ENCODE data around the gene ARHGAP29.

Gene ARHGAP29

DNA sequence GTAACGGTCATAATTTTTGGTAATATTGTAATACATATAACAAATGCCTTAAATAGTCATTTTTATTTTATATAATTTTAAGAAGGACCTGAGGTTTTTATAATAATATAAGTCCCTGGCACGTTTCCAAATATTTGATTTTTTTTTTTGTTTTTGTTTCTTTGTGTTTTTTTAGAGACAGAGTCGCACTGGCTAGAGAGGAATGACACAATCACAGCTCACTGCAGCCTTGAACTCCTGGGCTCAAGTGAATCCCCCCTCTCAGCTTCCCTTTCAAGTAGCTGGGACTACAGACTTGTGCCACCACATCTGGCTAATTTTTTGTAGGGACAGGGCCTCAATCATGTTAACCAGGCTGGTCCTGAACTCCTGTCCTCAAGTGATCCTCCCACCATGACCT is 29.7 kb downstream of the ARHGAP29 start:
- TF ChIP-seq, protein P1, sequence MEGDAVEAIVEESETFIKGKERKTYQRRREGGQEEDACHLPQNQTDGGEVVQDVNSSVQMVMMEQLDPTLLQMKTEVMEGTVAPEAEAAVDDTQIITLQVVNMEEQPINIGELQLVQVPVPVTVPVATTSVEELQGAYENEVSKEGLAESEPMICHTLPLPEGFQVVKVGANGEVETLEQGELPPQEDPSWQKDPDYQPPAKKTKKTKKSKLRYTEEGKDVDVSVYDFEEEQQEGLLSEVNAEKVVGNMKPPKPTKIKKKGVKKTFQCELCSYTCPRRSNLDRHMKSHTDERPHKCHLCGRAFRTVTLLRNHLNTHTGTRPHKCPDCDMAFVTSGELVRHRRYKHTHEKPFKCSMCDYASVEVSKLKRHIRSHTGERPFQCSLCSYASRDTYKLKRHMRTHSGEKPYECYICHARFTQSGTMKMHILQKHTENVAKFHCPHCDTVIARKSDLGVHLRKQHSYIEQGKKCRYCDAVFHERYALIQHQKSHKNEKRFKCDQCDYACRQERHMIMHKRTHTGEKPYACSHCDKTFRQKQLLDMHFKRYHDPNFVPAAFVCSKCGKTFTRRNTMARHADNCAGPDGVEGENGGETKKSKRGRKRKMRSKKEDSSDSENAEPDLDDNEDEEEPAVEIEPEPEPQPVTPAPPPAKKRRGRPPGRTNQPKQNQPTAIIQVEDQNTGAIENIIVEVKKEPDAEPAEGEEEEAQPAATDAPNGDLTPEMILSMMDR (IDR thresholded peaks at IDR 0.05; ENCODE audit: insufficient read depth, low read depth, low read length, missing control alignments), result no peak
- H3K4me3 ChIP-seq (ENCODE audit: low read depth, low read length), result no peak overlapping the region
- no peak for DNase-seq (ENCODE audit: low read depth)

DNA sequence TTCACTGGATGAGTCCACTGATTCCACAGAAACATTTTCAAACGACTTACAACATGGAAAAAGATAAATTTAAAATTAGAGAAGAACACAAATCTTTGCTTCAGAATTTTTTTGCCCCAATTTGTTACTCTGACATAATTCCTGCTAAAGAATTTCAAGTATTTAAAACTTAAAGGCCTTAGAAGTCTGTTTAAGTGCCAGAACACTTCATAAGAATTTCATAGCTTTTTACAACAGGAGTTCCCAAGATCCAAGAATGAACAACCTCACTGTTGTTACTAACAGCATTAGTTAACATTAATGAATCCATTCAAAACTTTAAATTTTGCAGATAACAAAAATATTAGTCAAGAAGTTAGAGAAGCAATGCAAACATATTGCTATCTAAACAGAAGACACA is 31.7 kb downstream of the ARHGAP29 start:
- DNase-seq (ENCODE audit: low read depth), result no peak
- TF ChIP-seq, protein P1 (IDR thresholded peaks at IDR 0.05; ENCODE audit: insufficient read depth, low read depth, low read length, missing control alignments), result no peak

DNA sequence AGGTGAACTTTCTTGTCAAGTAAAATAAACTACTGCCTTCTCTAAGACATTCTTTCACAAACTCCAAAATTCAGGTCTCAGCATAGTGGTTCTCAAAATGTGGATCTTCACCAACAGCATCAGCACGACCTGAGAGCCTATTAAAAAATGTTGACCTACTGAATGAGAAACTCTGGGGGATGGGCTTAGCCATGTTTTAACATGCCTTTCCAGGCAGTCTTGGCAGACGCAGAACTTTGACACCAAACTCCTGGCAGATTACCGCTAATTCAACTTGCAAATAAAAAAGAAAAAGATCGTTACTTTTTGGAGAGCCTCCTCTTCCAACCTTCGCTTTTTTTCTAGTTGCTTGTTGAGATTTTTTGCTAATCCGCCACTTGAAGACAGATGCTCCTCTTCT is 35.1 kb downstream of the ARHGAP29 start:
- no peak overlapping the region for H3K4me3 ChIP-seq (ENCODE audit: low read depth, low read length)
- TF ChIP-seq, protein P1 (IDR thresholded peaks at IDR 0.05; ENCODE audit: insufficient read depth, low read depth, low read length, missing control alignments), result no peak
- DNase-seq (ENCODE audit: low read depth), result no peak

More for the DNA sequence above, 31.7 kb downstream of the ARHGAP29 start:
- H3K4me3 ChIP-seq (ENCODE audit: low read depth, low read length), result no peak overlapping the region

DNA sequence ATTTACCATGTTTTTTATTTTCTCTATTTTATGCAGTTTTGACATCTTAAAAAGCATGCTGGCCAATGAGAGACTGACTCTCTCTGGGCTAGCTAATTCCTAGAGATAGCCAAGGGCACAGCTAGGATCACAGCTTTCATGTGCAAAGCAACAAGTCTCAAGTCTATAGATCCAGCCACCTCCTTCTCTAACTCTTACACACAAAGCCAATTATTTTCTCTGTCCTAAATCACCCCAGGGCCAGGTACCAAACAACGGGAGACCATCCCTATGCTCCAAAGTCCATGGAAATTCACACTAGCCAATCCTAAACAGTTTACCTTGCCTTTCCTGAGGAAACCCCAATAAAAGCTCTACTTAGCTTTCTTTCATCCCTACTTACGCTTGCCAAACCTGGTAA is 38.0 kb downstream of the ARHGAP29 start:
- no peak overlapping the region for H3K4me3 ChIP-seq (ENCODE audit: low read depth, low read length)
- TF ChIP-seq, protein P1 (IDR thresholded peaks at IDR 0.05; ENCODE audit: insufficient read depth, low read depth, low read length, missing control alignments), result no peak
- DNase-seq (ENCODE audit: low read depth), result no peak

DNA sequence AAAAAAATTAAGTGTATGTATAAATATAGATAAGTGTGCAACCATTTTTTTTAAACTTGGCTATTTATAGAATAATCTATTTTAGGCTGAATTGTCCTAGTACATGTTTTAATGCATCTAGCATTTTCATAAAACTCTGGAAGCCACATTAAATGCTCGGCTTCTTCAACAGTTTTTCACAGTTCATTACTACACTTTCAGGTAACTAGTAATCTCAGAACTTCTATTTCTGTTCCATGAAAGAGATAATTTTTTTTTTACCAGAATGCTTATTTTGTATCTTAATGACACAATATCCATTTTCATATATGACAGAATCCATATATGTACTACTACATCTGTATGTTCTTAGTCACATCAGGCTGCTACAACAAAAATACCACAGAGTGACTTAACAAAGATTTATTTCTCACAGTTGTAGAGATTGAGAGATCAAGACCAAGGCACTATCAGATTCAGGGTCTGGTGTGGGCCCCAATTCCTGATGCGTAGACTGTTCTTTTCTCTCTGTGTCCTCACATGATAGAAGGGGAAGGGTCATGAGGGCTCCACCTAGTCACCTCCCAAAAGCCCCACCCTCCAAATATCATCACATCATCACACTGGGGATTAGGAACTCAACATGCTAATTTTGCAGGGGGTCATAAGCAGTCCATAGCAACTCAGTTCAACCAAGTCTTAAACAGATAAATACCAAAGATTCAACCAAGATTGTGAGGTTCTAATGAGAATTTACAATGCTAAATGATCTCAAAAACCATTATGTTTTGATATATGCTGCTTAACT is 43.1 kb downstream of the ARHGAP29 start:
- DNase-seq (ENCODE audit: low read depth), result no peak
- TF ChIP-seq, protein P1 (IDR thresholded peaks at IDR 0.05; ENCODE audit: insufficient read depth, low read depth, low read length, missing control alignments), result no peak
- H3K4me3 ChIP-seq (ENCODE audit: low read depth, low read length), result no peak overlapping the region

DNA sequence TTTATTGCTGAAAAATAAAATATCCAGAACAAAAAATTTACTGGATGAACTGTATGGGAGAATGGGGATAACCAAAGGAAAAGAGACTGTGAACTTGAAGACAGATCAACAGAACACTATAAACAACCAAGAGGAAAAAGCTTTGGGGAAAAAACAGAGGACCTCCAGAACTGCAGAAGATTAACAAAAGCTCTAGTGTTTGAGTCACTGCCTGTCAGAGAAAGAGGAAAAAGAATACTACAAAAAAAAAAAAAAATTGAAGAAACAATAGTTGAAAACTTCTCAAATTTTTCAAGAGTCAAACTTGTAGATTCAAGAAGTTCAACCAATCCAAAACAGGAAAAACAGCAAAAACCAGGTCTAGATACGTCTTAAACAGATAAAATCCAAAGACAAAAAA is 44.3 kb downstream of the ARHGAP29 start:
- DNase-seq (ENCODE audit: low read depth), result no peak
- TF ChIP-seq, protein P1 (IDR thresholded peaks at IDR 0.05; ENCODE audit: insufficient read depth, low read depth, low read length, missing control alignments), result no peak

DNA sequence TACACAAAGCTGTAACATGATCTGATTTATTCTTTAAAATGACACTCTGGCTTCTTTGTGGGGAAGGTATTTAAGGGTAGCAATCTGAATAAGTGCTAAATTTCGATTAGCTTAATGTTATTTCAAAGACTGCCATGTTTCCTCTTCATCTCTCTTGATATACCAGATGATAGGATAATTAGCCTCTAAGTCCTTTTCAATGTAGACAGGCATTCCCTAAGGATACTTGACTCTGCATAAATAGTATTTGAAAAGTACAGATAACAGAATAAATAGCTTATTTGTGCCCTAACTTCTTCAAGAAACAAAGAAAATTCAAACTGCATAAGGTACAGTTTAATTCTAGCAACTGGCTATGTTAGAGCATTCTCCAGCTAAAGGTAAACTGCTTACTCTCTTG is 46.2 kb downstream of the ARHGAP29 start:
- TF ChIP-seq, protein P1 (IDR thresholded peaks at IDR 0.05; ENCODE audit: insufficient read depth, low read depth, low read length, missing control alignments), result no peak
- H3K4me3 ChIP-seq (ENCODE audit: low read depth, low read length), result no peak overlapping the region
- no peak for DNase-seq (ENCODE audit: low read depth)

More for the DNA sequence above, 44.3 kb downstream of the ARHGAP29 start:
- H3K4me3 ChIP-seq (ENCODE audit: low read depth, low read length), result no peak overlapping the region
